22Rv1 (cell line): Measurements from ENCODE around the gene CCHCR1.

ENCODE experiments used
- CTCF ChIP-seq: fragments of 450-650 bp; IDR thresholded peaks from 2 replicates; pipeline ENCODE4 v1.5.1; 2017; ENCODE audit warnings: mild to moderate bottlenecking
- ZFX ChIP-seq: fragments of 450-650 bp; IDR thresholded peaks from 2 replicates; pipeline ENCODE4 v1.6.1; 2017; ENCODE audit warnings: antibody characterized with exemption, borderline replicate concordance

GRCh38 chr6:31122791-31123706 is 34.6 kb downstream of the CCHCR1 start:
- TF ChIP-seq CTCF, result no peak
- TF ChIP-seq ZFX, result no peak
